HEK293 (cell line): ENCODE results near the gene MAP2.

Source experiments
- CTCF ChIA-PET: fragments of 350-600 bp; formaldehyde crosslinking; extraction: SDS; loops from one replicate; lab custom pipeline; 2021; ENCODE audit warnings: antibody characterized with exemption; lab: Yijun Ruan, JAX
- POLR2A ChIA-PET: fragments of 300-600 bp; formaldehyde crosslinking; extraction: SDS; loops from one replicate; lab custom pipeline; 2020; ENCODE audit warnings: antibody characterized with exemption, inconsistent platforms; lab: Yijun Ruan, JAX
- H3K27ac ChIP-seq: fragments of 200-500 bp; sonication (Bioruptor generic); 2 replicates; pipeline ENCODE4 v1.5.1; 2014; ENCODE audit warnings: low read depth, low read length, control low read depth, inconsistent platforms; ENCODE audit errors: extremely low read depth
- H3K36me3 ChIP-seq, 2 experiments: fragments of 200-500 bp in 1 of 2; sonication (Bioruptor generic) in 1 of 2; 1 replicate in 1 of 2; 2 replicates in 1 of 2; pipeline ENCODE4 v1.5.1; 2014 to 2017; ENCODE audit warnings: inconsistent platforms in 2 of 2, low read length in 2 of 2; ENCODE audit not compliant: control insufficient read depth in 2 of 2, insufficient read depth in 1 of 2
- H3K4me1 ChIP-seq: fragments of 200-500 bp; sonication (Bioruptor generic); 2 replicates; pipeline ENCODE4 v1.5.1; 2014; ENCODE audit warnings: mild to moderate bottlenecking, low read length, inconsistent platforms; ENCODE audit not compliant: control insufficient read depth, insufficient read depth
- H3K4me3 ChIP-seq: 2 replicates; pipeline ENCODE4 v1.5.1; 2011; ENCODE audit warnings: low read depth, mild to moderate bottlenecking, control low read depth, low read length, moderate library complexity
- H3K9me3 ChIP-seq: fragments of 200-500 bp; sonication (Bioruptor generic); 2 replicates; pipeline ENCODE4 v1.5.1; 2014; ENCODE audit warnings: low read depth, low read length, inconsistent platforms; ENCODE audit not compliant: control insufficient read depth, insufficient read depth
- HOXC10 ChIP-seq: sonication (generic); formaldehyde crosslinking; IDR thresholded peaks from 2 replicates; pipeline ENCODE4 v1.8.1; 2023; ENCODE audit warnings: mild to moderate bottlenecking, missing genetic modification reagents
- KLF16 ChIP-seq: fragments of 450-650 bp; formaldehyde crosslinking; IDR thresholded peaks from 2 replicates; pipeline ENCODE4 v1.5.1; 2017; ENCODE audit warnings: missing biosample characterization, missing genetic modification characterization
- OSR2 ChIP-seq: fragments of 450-650 bp; formaldehyde crosslinking; IDR thresholded peaks from 2 replicates; pipeline ENCODE4 v1.5.1; 2016; ENCODE audit warnings: missing biosample characterization, missing genetic modification characterization
- RBAK ChIP-seq: fragments of 450-650 bp; formaldehyde crosslinking; IDR thresholded peaks from 2 replicates; pipeline ENCODE4 v1.5.1; 2016; ENCODE audit warnings: missing biosample characterization, missing genetic modification characterization
- REPIN1 ChIP-seq: fragments of 450-650 bp; formaldehyde crosslinking; IDR thresholded peaks from 2 replicates; pipeline ENCODE4 v1.5.1; 2017; ENCODE audit warnings: missing biosample characterization, missing genetic modification characterization, low read depth
- ZBTB48 ChIP-seq: fragments of 450-650 bp; formaldehyde crosslinking; IDR thresholded peaks from 2 replicates; pipeline ENCODE4 v1.5.1; 2016; ENCODE audit warnings: missing biosample characterization, missing genetic modification characterization
- ZEB2 ChIP-seq: fragments of 450-650 bp; formaldehyde crosslinking; IDR thresholded peaks from 2 replicates; pipeline ENCODE4 v1.5.1; 2016; ENCODE audit warnings: missing biosample characterization, missing genetic modification characterization
- ZNF132 ChIP-seq: fragments of 450-650 bp; formaldehyde crosslinking; IDR thresholded peaks from 2 replicates; pipeline ENCODE4 v1.5.1; 2017; ENCODE audit warnings: missing biosample characterization, missing genetic modification characterization, borderline replicate concordance
- ZNF155 ChIP-seq: fragments of 450-650 bp; formaldehyde crosslinking; IDR thresholded peaks from 2 replicates; pipeline ENCODE4 v1.5.1; 2016; ENCODE audit warnings: missing biosample characterization, missing genetic modification characterization
- ZNF169 ChIP-seq: fragments of 450-650 bp; formaldehyde crosslinking; IDR thresholded peaks from 2 replicates; pipeline ENCODE4 v1.5.1; 2016; ENCODE audit warnings: missing biosample characterization, missing genetic modification characterization
- ZNF184 ChIP-seq: fragments of 450-650 bp; IDR thresholded peaks from 2 replicates; pipeline ENCODE4 v1.5.1; 2018; ENCODE audit warnings: missing biosample characterization, mild to moderate bottlenecking, missing genetic modification characterization
- ZNF19 ChIP-seq: fragments of 450-650 bp; formaldehyde crosslinking; IDR thresholded peaks from 2 replicates; pipeline ENCODE4; 2016; ENCODE audit warnings: missing biosample characterization, missing genetic modification characterization, low read depth
- ZNF335 ChIP-seq: fragments of 450-650 bp; formaldehyde crosslinking; conservative IDR thresholded peaks from 2 replicates; pipeline ENCODE4 v1.5.1; 2016; ENCODE audit warnings: missing biosample characterization, missing genetic modification characterization
- ZNF341 ChIP-seq: fragments of 450-650 bp; formaldehyde crosslinking; IDR thresholded peaks from 2 replicates; pipeline ENCODE4; 2016; ENCODE audit warnings: low read depth, missing biosample characterization, missing genetic modification characterization
- ZNF354C ChIP-seq: fragments of 450-650 bp; formaldehyde crosslinking; IDR thresholded peaks from 2 replicates; pipeline ENCODE4 v1.5.1; 2016; ENCODE audit warnings: missing biosample characterization, missing genetic modification characterization, low read depth, borderline replicate concordance
- ZNF416 ChIP-seq: fragments of 450-650 bp; formaldehyde crosslinking; IDR thresholded peaks from 2 replicates; pipeline ENCODE4 v1.5.1; 2016; ENCODE audit warnings: missing biosample characterization, missing genetic modification characterization
- ZNF544 ChIP-seq: fragments of 450-650 bp; formaldehyde crosslinking; IDR thresholded peaks from 2 replicates; pipeline ENCODE4 v1.5.0; 2017; ENCODE audit warnings: missing biosample characterization, missing genetic modification characterization
- ZNF610 ChIP-seq: fragments of 450-650 bp; formaldehyde crosslinking; IDR thresholded peaks from 2 replicates; pipeline ENCODE4 v1.5.1; 2016; ENCODE audit warnings: missing biosample characterization, missing genetic modification characterization, borderline replicate concordance
- ZNF768 ChIP-seq: fragments of 450-650 bp; formaldehyde crosslinking; IDR thresholded peaks from 2 replicates; pipeline ENCODE4 v1.5.1; 2018; ENCODE audit warnings: missing biosample characterization, mild to moderate bottlenecking, missing genetic modification characterization
- ZSCAN30 ChIP-seq: fragments of 450-650 bp; IDR thresholded peaks from 2 replicates; pipeline ENCODE4 v1.5.1; 2018; ENCODE audit warnings: missing biosample characterization, mild to moderate bottlenecking, missing genetic modification characterization, moderate library complexity
- ZXDB ChIP-seq: fragments of 450-650 bp; formaldehyde crosslinking; IDR thresholded peaks from 2 replicates; pipeline ENCODE4 v1.5.1; 2016; ENCODE audit warnings: missing biosample characterization, missing genetic modification characterization
- TF ChIP-seq, protein P1 (sequence below): fragments of 450-650 bp; formaldehyde crosslinking; IDR thresholded peaks from 2 replicates; pipeline ENCODE4 v1.5.1; 2016; ENCODE audit warnings: missing biosample characterization, missing genetic modification characterization
- TF ChIP-seq, protein P2 (sequence below): fragments of 450-650 bp; formaldehyde crosslinking; IDR thresholded peaks from 2 replicates; pipeline ENCODE4 v1.5.1; 2016; ENCODE audit warnings: missing biosample characterization, missing genetic modification characterization
- TF ChIP-seq, protein P3 (sequence below): fragments of 450-650 bp; formaldehyde crosslinking; IDR thresholded peaks from 2 replicates; pipeline ENCODE4 v1.5.1; 2016; ENCODE audit warnings: missing biosample characterization, missing genetic modification characterization

MAP2 gene

DNA sequence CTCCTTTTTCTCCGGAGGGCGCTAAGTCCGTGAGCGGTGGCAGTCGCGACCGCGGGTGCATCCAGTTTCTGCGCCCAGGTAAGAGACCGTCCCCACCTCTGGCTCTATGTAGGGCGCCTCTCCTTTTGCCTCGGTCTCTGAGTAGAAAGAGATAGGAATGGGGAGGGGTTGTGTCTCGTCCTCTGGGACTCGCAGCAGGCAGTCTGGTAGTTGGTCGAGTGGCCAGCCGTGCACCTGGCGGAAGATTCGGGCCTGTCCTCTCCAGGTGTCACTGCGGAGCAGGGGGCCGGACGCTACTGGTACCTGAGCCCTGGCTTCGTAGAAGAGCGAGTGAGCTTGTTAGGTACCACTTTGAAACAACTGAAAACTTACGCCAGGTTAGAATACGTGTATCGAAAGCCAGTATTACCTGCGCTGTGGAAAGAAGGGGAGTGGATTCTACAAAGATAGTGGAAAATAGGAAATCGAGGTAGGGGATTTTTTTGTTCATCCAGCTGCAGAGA, 403 bp downstream of the MAP2 start:
- Histone ChIP-seq H3K27ac (peak overlapping the region; percentile 60; the same call in 1 of the 2 replicates), H3K36me3 (no peaks in the 10 kb centered on the region), H3K9me3 (no peaks in the 10 kb centered on the region), H3K4me1 (peaks cover 11% of the 10 kb centered on the region), H3K4me3 (peak overlapping the region; percentile 64)
- ChIA-PET POLR2A (interaction anchor here (1.0 to 2.0 kb wide), 5 partner anchors 29 to 90 kb away, joined by 3 to 6 read pairs (median 4); no protein-coding TSS in a partner anchor), CTCF (interaction anchor here (0.6 to 5.6 kb wide), 30 partner anchors 9 to 1108 kb away, joined by 3 to 97 read pairs (median 5); no protein-coding TSS in a partner anchor)
- TF ChIP-seq ZEB2 (tag by site-specific recombination), result 0 out of 2 replicates have a peak, but pooled peaks have one; percentile 35
- no peak for TF ChIP-seq RBAK
- TF ChIP-seq ZNF416, result no peak
- TF ChIP-seq, protein P1, sequence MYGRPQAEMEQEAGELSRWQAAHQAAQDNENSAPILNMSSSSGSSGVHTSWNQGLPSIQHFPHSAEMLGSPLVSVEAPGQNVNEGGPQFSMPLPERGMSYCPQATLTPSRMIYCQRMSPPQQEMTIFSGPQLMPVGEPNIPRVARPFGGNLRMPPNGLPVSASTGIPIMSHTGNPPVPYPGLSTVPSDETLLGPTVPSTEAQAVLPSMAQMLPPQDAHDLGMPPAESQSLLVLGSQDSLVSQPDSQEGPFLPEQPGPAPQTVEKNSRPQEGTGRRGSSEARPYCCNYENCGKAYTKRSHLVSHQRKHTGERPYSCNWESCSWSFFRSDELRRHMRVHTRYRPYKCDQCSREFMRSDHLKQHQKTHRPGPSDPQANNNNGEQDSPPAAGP, result 0 out of 2 replicates have a peak, but pooled peaks have one; percentile 18
- no peak for TF ChIP-seq ZNF544
- TF ChIP-seq ZNF169, result no peak
- TF ChIP-seq, protein P2, sequence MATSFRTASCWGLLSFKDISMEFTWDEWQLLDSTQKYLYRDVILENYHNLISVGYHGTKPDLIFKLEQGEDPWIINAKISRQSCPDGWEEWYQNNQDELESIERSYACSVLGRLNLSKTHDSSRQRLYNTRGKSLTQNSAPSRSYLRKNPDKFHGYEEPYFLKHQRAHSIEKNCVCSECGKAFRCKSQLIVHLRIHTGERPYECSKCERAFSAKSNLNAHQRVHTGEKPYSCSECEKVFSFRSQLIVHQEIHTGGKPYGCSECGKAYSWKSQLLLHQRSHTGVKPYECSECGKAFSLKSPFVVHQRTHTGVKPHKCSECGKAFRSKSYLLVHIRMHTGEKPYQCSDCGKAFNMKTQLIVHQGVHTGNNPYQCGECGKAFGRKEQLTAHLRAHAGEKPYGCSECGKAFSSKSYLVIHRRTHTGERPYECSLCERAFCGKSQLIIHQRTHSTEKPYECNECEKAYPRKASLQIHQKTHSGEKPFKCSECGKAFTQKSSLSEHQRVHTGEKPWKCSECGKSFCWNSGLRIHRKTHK, result no peak
- 0 out of 2 replicates have a peak, but pooled peaks have one; percentile 37 for TF ChIP-seq HOXC10 (CRISPR knock-in tag)
- TF ChIP-seq ZNF335 (tag by site-specific recombination), result peak; percentile 20
- TF ChIP-seq ZNF354C (tag by site-specific recombination), result no peak
- no peak; the same call in 1 of the 2 replicates for TF ChIP-seq ZXDB
- TF ChIP-seq, protein P3, sequence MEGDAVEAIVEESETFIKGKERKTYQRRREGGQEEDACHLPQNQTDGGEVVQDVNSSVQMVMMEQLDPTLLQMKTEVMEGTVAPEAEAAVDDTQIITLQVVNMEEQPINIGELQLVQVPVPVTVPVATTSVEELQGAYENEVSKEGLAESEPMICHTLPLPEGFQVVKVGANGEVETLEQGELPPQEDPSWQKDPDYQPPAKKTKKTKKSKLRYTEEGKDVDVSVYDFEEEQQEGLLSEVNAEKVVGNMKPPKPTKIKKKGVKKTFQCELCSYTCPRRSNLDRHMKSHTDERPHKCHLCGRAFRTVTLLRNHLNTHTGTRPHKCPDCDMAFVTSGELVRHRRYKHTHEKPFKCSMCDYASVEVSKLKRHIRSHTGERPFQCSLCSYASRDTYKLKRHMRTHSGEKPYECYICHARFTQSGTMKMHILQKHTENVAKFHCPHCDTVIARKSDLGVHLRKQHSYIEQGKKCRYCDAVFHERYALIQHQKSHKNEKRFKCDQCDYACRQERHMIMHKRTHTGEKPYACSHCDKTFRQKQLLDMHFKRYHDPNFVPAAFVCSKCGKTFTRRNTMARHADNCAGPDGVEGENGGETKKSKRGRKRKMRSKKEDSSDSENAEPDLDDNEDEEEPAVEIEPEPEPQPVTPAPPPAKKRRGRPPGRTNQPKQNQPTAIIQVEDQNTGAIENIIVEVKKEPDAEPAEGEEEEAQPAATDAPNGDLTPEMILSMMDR (tag by site-specific recombination), result peak; percentile 22; the same call in 1 of the 2 replicates
- TF ChIP-seq ZNF768 (tag by site-specific recombination), result no peak
- TF ChIP-seq OSR2 (tag by site-specific recombination), result no peak
- no peak for TF ChIP-seq ZNF184 (tag by site-specific recombination)
- no peak for TF ChIP-seq ZNF341 (tag by site-specific recombination)
- TF ChIP-seq KLF16, result no peak
- TF ChIP-seq ZBTB48, result peak; percentile 60; the same call in 1 of the 2 replicates
- no peak for TF ChIP-seq ZNF132
- no peak for TF ChIP-seq REPIN1 (tag by site-specific recombination)
- TF ChIP-seq ZNF155 (tag by site-specific recombination), result no peak
- TF ChIP-seq, all 188 proteins: peak for 6

DNA sequence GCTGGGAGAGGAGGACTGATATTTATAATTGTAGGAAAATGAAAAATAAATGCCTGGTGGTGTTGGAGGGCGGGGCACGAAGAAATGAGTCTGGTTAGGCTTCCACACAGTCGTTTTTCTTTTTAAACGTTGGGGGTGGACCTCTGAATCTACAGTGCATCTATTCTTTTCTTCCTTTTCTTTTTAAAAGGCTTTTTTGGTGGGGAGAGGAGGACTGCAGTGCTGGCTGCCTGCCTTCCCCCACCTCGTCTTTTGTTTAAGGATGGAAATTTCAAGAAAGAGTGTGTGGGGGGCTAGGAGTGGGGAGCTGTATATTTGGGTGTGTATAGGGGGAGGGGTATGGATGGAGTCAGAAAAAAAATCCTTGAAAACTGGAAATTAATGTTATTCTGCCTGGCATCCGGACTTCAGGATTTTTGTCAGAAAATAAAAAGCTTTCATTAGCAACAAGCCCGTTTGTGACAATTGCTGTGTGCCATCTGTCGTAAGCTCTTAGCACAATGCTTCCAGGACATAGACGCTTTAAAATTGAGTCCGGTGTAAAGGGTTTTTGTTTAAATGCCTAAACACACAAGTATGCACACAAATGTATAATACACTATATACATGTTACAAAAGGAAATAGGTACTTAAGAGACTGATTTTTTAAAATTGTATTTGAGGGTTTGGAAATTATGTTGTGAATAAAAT, 1.1 kb downstream of the MAP2 start:
- H3K9me3 ChIP-seq, result no peaks in the 10 kb centered on the region
- TF ChIP-seq ZSCAN30 (tag by site-specific recombination), result no peak
- no peak for TF ChIP-seq ZNF610 (tag by site-specific recombination)
- TF ChIP-seq ZNF19 (tag by site-specific recombination), result no peak
- ChIA-PET POLR2A (interaction anchor here (1.2 to 2.0 kb wide), 3 partner anchors 49 to 72 kb away, joined by 3 to 5 read pairs (median 4); no protein-coding TSS in a partner anchor), CTCF (interaction anchor here (0.7 to 5.6 kb wide), 27 partner anchors 9 to 818 kb away, joined by 3 to 97 read pairs (median 5); no protein-coding TSS in a partner anchor)
- H3K27ac ChIP-seq, result peak overlapping the region; percentile 60; the same call in 1 of the 2 replicates
- H3K4me3 ChIP-seq, result peak overlapping the region; percentile 64
- H3K4me1 ChIP-seq, result peaks cover 11% of the 10 kb centered on the region
- no peaks in the 10 kb centered on the region for H3K36me3 ChIP-seq
